SU-DHL-6 (cell line): Measurements from ENCODE around the gene GMDS.

Experiments used
- H2AFZ ChIP-seq: fragments of 200-600 bp; sonication (generic); 2 replicates; pipeline ENCODE4 v1.6.1; 2014; ENCODE audit warnings: low read depth, mild to moderate bottlenecking, moderate library complexity, mixed read lengths, antibody characterized with exemption, low read length; ENCODE audit not compliant: severe bottlenecking
- H3F3A ChIP-seq: fragments of 200-600 bp; shearing (Covaris generic); 2 replicates; pipeline ENCODE4 v1.6.0; 2016; ENCODE audit warnings: antibody characterized with exemption, mild to moderate bottlenecking; ENCODE audit not compliant: insufficient read depth
- H3K27ac ChIP-seq: fragments of 200-600 bp; sonication (generic); 2 replicates; pipeline ENCODE4 v1.5.1; 2016; ENCODE audit warnings: low read depth, mild to moderate bottlenecking, low read length, moderate library complexity, mixed read lengths
- H3K27me3 ChIP-seq: fragments of 200-600 bp; sonication (generic), shearing (Covaris generic); 2 replicates; pipeline ENCODE4 v1.6.0; 2014; ENCODE audit warnings: mild to moderate bottlenecking, low read length
- H3K36me3 ChIP-seq: fragments of 200-600 bp; sonication (generic); 2 replicates; pipeline ENCODE4 v1.6.1; 2014; ENCODE audit warnings: mild to moderate bottlenecking, low read length, mixed read lengths
- H3K4me2 ChIP-seq: fragments of 300-600, 200-600 bp; shearing (Covaris generic), sonication (generic); 2 replicates; pipeline ENCODE4 v1.6.0; 2014; ENCODE audit warnings: low read length, low read depth, mild to moderate bottlenecking; ENCODE audit not compliant: poor library complexity, severe bottlenecking
- H3K4me3 ChIP-seq: fragments of 200-600 bp; sonication (generic); 2 replicates; pipeline ENCODE4 v1.5.1; 2014; ENCODE audit warnings: antibody characterized with exemption, low read length, mild to moderate bottlenecking, mixed read lengths; ENCODE audit not compliant: insufficient read depth, poor library complexity, severe bottlenecking
- H3K79me2 ChIP-seq: fragments of 200-600 bp; sonication (generic); 2 replicates; pipeline ENCODE4 v1.6.1; 2014; ENCODE audit warnings: mild to moderate bottlenecking, low read length, moderate library complexity; ENCODE audit not compliant: insufficient read depth
- H3K9ac ChIP-seq: fragments of 200-600 bp; sonication (generic); 2 replicates; pipeline ENCODE4 v1.7.0; 2014; ENCODE audit warnings: mild to moderate bottlenecking, low read length
- H3K9me2 ChIP-seq: fragments of 200-600 bp; sonication (generic); replicated peaks from 2 replicates; pipeline ENCODE4 v1.6.1; 2014; ENCODE audit warnings: low read length; ENCODE audit not compliant: insufficient read depth
- H3K9me3 ChIP-seq: fragments of 200-600 bp; sonication (generic); 2 replicates; pipeline ENCODE4 v1.6.1; 2014; ENCODE audit warnings: low read length, mixed read lengths; ENCODE audit not compliant: insufficient read depth
- H4K20me1 ChIP-seq: fragments of 200-600 bp; sonication (generic); 2 replicates; pipeline ENCODE4 v1.6.1; 2014; ENCODE audit warnings: low read depth, mild to moderate bottlenecking, antibody characterized with exemption, low read length, moderate library complexity, mixed read lengths
- CTCF ChIP-seq: fragments of 200-600 bp; sonication (generic); IDR thresholded peaks from one replicate; pipeline ENCODE4 v1.5.1; 2017; ENCODE audit warnings: antibody characterized with exemption, mild to moderate bottlenecking, low read length, moderate library complexity; ENCODE audit not compliant: insufficient read depth, poor library complexity, severe bottlenecking
- EZH2phosphoT487 ChIP-seq: fragments of 200-600 bp; sonication (generic), shearing (Covaris generic); conservative IDR thresholded peaks from 2 replicates; pipeline ENCODE4 v1.6.1; 2018; ENCODE audit warnings: mild to moderate bottlenecking, antibody characterized with exemption, low read length, moderate library complexity, mixed read lengths

Gene GMDS

GRCh38 chr6:1781152-1781816, 464.1 kb downstream of the GMDS start:
- Histone ChIP-seq H3K9me2 (no peaks in the 10 kb centered on the region), H3K9ac (no peak overlapping the region), H3K27ac (no peak overlapping the region), H3K4me3 (no peak overlapping the region), H3K27me3 (no peaks in the 10 kb centered on the region), H4K20me1 (no peaks in the 10 kb centered on the region), H2AFZ (no peak overlapping the region), H3K9me3 (no peaks in the 10 kb centered on the region), H3K4me2 (no peak overlapping the region), H3K36me3 (no peaks in the 10 kb centered on the region), H3F3A (no peaks in the 10 kb centered on the region), H3K79me2 (no peaks in the 10 kb centered on the region)
- TF ChIP-seq CTCF (no peak), EZH2phosphoT487 (no peak)

- TF ChIP-seq EZH2phosphoT487 (no peak), CTCF (no peak)
- Histone ChIP-seq H3K9ac (no peak overlapping the region), H3K79me2 (no peaks in the 10 kb centered on the region), H3K27ac (no peak overlapping the region), H3K9me2 (no peaks in the 10 kb centered on the region), H3F3A (no peaks in the 10 kb centered on the region), H3K27me3 (no peaks in the 10 kb centered on the region), H2AFZ (no peak overlapping the region), H3K9me3 (no peaks in the 10 kb centered on the region), H3K36me3 (no peaks in the 10 kb centered on the region), H3K4me3 (no peak overlapping the region), H3K4me2 (no peak overlapping the region), H4K20me1 (no peaks in the 10 kb centered on the region)
Observed at GRCh38 chr6:1780251-1780867, 465.0 kb downstream of the GMDS start.

- H3F3A ChIP-seq: no peaks in the 10 kb centered on the region
- H3K27me3 ChIP-seq: no peaks in the 10 kb centered on the region
- TF ChIP-seq CTCF: no peak
- TF ChIP-seq EZH2phosphoT487: no peak
- H3K9me2 ChIP-seq: no peaks in the 10 kb centered on the region
- no peaks in the 10 kb centered on the region for H3K79me2 ChIP-seq
- H3K4me3 ChIP-seq: no peak overlapping the region
- H3K4me2 ChIP-seq: no peak overlapping the region
- no peak overlapping the region for H2AFZ ChIP-seq
- H4K20me1 ChIP-seq: no peaks in the 10 kb centered on the region
- H3K9ac ChIP-seq: no peak overlapping the region
- no peak overlapping the region for H3K27ac ChIP-seq
- H3K9me3 ChIP-seq: no peaks in the 10 kb centered on the region
- H3K36me3 ChIP-seq: no peaks in the 10 kb centered on the region
Observed at GRCh38 chr6:1778686-1779235, 466.6 kb downstream of the GMDS start.
